ENCODE results near the gene MOK. TPM values are rescaled to one million over a fixed set of nuclear protein-coding genes. Genes with fewer than 3 reads are reported as not detected.
A peak's percentile ranks its signal among the peaks of the same experiment; 100 is the strongest.
"Not testable (repeated sequence)": the region's sequence is repeated elsewhere in the genome, so short reads cannot be mapped to it uniquely, and the experiment has no call there.

The MOK gene
- 16.7 and 18.2 TPM in 2 replicates for total RNA-seq
- long read RNA-seq, transcript MOK-201 (12 exons, 1,940 nt): major isoform, 6 of 19 reads
- long read RNA-seq, partial matches to known transcripts: 3 of 19 reads
- long read RNA-seq, other reads (novel, unspliced or antisense): 10 of 19 reads

DNA sequence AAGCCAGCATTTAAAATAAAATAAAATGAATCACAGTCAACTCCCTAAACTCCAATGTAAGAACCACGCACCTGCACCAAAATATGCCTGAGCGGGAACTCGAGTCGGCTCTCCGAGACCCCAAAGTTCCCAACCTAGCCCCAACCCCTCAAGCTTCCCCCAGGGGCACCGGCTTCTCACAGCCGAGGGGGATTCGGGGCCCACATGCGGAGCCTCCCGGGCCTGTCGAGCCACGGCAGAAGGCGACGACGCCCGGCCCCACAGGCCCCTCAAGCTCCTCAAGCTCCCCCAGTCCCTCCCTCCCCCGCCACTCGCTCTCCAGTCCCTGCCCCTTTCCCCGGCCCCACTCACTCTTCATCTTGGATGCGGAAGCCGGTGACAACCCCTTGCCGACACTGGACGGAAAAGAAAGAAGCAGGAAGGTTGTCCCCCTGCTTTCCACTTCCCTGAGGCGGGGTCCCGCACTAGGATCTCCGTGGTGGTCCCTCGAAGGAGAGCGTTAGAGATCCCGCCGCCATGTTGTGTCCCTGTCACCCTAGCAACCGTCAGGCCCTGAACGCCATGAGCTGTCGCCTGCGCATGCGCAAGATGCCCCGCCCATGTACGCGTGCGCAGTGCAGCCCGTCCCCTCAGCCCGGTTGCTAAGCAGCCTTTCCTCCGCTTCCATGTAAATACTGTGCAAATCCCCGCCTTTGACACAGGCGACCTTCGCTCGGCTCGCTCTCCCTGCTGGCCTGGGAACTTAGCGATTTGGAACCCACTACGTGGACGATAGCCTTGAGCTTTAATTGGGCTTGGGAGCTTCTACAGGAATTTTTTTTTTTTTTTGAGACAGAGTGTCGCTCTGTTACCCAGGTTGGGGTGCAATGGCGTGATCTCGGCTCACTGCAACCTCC is at the start of gene MOK:
TSS of gene MOK (minus strand) at position 554 of the 896 bp plus-strand sequence. CDS start at position 358, 196 bp downstream.
- Mint-ChIP-seq H3K4me3 (peak within 1 kb of the TSS; percentile 97), H3K27ac (ENCODE audit: unreplicated experiment) (peak within 1 kb of the TSS; percentile 97), H3K36me3 (ENCODE audit: low read depth) (no peaks in the 10 kb centered on the region), H3K9me3 (no peaks in the 10 kb centered on the region), H3K4me1 (peaks cover 20% of the 10 kb centered on the region), H3K27me3 (ENCODE audit: low read depth) (peaks cover 2% of the 10 kb centered on the region)
- peak; percentile 99 for DNase-seq (ENCODE audit: low read depth, low spot score)
- TF ChIP-seq CTCF (conservative IDR thresholded peaks at IDR 0.05): no peak

GRCh38 chr14:102353126-102353619 is 48.2 kb upstream of the MOK start:
- Mint-ChIP-seq H3K36me3 (ENCODE audit: low read depth) (peaks cover 4% of the 10 kb centered on the region), H3K4me3 (no peak overlapping the region), H3K27me3 (ENCODE audit: low read depth) (no peaks in the 10 kb centered on the region), H3K27ac (ENCODE audit: unreplicated experiment) (no peak overlapping the region), H3K9me3 (no peaks in the 10 kb centered on the region), H3K4me1 (no peaks in the 10 kb centered on the region)
- DNase-seq (ENCODE audit: low read depth, low spot score): no peak
- no peak for TF ChIP-seq CTCF (conservative IDR thresholded peaks at IDR 0.05)

- H3K27me3 Mint-ChIP-seq (ENCODE audit: low read depth): no peaks in the 10 kb centered on the region
- H3K36me3 Mint-ChIP-seq (ENCODE audit: low read depth): peaks cover 8% of the 10 kb centered on the region
- H3K9me3 Mint-ChIP-seq: no peaks in the 10 kb centered on the region
- H3K4me1 Mint-ChIP-seq: no peaks in the 10 kb centered on the region
- no peak overlapping the region for H3K4me3 Mint-ChIP-seq
- no peak overlapping the region for H3K27ac Mint-ChIP-seq (ENCODE audit: unreplicated experiment)
- DNase-seq (ENCODE audit: low read depth, low spot score): no peak
- no peak for TF ChIP-seq CTCF (conservative IDR thresholded peaks at IDR 0.05)
These were observed 47.2 kb upstream of the MOK start for GRCh38 chr14:102352213-102352612.

- H3K36me3 Mint-ChIP-seq (ENCODE audit: low read depth); H3K4me1 Mint-ChIP-seq; H3K4me3 Mint-ChIP-seq; H3K9me3 Mint-ChIP-seq; H3K27me3 Mint-ChIP-seq (ENCODE audit: low read depth); H3K27ac Mint-ChIP-seq (ENCODE audit: unreplicated experiment); DNase-seq (ENCODE audit: low read depth, low spot score): not testable (repeated sequence)
These were observed 46.6 kb upstream of the MOK start for GRCh38 chr14:102351593-102351992.

GRCh38 chr14:102351023-102351422 is 46.1 kb upstream of the MOK start:
- peaks cover 8% of the 10 kb centered on the region for H3K36me3 Mint-ChIP-seq (ENCODE audit: low read depth)
- no peak overlapping the region for H3K27ac Mint-ChIP-seq (ENCODE audit: unreplicated experiment)
- DNase-seq (ENCODE audit: low read depth, low spot score): no peak
- H3K9me3 Mint-ChIP-seq: no peaks in the 10 kb centered on the region
- TF ChIP-seq CTCF (conservative IDR thresholded peaks at IDR 0.05): no peak
- H3K4me3 Mint-ChIP-seq: no peak overlapping the region
- H3K27me3 Mint-ChIP-seq (ENCODE audit: low read depth): no peaks in the 10 kb centered on the region
- H3K4me1 Mint-ChIP-seq: no peaks in the 10 kb centered on the region

GRCh38 chr14:102348376-102348775 is 43.4 kb upstream of the MOK start:
- H3K9me3 Mint-ChIP-seq: no peaks in the 10 kb centered on the region
- no peaks in the 10 kb centered on the region for H3K27me3 Mint-ChIP-seq (ENCODE audit: low read depth)
- DNase-seq (ENCODE audit: low read depth, low spot score): no peak
- no peak overlapping the region for H3K4me3 Mint-ChIP-seq
- no peaks in the 10 kb centered on the region for H3K4me1 Mint-ChIP-seq
- no peak overlapping the region for H3K27ac Mint-ChIP-seq (ENCODE audit: unreplicated experiment)
- TF ChIP-seq CTCF (conservative IDR thresholded peaks at IDR 0.05): no peak
- peaks cover 5% of the 10 kb centered on the region for H3K36me3 Mint-ChIP-seq (ENCODE audit: low read depth)

Measured in neural crest cell (in vitro differentiated cells).